ENCODE results near the gene SLC44A1.

SLC44A1 gene

DNA sequence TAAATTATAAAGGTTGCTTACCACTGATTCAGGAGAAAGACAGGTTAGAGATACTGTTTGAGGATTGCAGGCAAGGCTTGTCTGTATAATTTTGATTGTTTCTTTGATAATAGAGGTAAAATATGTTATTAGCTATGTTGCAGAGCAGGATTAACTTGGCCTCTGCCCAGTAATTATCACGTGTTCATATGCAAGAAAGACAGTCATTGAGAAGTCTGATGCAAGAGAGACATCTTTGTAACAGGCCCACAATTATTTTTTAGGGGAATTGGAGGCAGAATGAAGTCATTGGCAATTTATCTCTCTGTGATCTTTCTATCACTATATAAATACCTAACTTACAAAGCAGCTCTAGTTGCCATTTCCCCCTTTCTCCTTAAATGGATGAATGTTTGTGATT is 46.0 kb downstream of the SLC44A1 start:
- TF ChIP-seq, protein P1, sequence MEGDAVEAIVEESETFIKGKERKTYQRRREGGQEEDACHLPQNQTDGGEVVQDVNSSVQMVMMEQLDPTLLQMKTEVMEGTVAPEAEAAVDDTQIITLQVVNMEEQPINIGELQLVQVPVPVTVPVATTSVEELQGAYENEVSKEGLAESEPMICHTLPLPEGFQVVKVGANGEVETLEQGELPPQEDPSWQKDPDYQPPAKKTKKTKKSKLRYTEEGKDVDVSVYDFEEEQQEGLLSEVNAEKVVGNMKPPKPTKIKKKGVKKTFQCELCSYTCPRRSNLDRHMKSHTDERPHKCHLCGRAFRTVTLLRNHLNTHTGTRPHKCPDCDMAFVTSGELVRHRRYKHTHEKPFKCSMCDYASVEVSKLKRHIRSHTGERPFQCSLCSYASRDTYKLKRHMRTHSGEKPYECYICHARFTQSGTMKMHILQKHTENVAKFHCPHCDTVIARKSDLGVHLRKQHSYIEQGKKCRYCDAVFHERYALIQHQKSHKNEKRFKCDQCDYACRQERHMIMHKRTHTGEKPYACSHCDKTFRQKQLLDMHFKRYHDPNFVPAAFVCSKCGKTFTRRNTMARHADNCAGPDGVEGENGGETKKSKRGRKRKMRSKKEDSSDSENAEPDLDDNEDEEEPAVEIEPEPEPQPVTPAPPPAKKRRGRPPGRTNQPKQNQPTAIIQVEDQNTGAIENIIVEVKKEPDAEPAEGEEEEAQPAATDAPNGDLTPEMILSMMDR (IDR thresholded peaks at IDR 0.05), result no peak
- H3K27ac ChIP-seq, result peak overlapping the region; percentile 40; the same call in 1 of the 2 replicates

DNA sequence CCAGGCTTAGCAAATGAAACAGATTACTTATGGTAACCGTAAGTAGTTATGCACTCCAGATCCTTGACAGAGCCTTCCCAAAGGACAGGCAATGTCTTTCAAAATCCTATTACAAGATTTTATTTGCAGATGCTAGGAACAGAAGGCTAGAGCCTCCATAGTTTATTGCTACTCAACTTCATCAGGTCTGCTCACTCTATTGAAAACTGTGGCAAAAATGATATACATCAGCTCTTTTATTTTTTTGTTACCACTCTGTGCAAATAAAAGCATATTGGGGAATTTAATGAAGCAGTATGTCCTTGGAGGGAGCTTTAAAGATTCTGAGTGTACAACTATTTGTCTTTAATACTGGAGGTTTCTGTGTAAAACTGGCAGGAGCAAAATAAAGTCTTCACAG is 46.5 kb downstream of the SLC44A1 start:
- TF ChIP-seq, protein P1 (IDR thresholded peaks at IDR 0.05), result no peak
- no peak for TF ChIP-seq ZFX (IDR thresholded peaks at IDR 0.05; ENCODE audit: borderline replicate concordance)
- H3K27ac ChIP-seq, result peak overlapping the region; percentile 40; the same call in 1 of the 2 replicates

DNA sequence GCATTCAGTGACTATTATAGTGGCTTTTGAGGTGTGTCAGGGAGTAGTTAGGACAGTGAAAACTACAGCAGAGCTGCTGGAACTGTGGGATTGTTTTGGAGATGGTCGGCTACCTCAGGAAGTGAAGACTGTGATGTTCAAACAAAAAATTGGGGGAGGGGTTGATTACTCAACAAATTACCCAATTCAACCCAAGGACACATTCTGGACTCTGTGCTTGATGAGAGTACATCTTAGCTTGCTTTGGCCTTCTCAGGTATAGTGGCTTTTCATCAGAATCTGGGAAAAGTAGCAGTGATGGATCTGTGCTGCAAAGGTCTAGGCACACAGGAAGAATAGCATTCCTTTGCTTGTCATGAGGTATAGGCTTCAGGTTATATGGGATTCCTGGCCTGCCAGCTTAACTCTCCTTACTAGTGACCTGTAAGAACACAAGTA is 47.0 kb downstream of the SLC44A1 start:
- H3K27ac ChIP-seq, result no peak overlapping the region
- no peak for TF ChIP-seq ZFX (IDR thresholded peaks at IDR 0.05; ENCODE audit: borderline replicate concordance)
- TF ChIP-seq, protein P1 (IDR thresholded peaks at IDR 0.05), result no peak

DNA sequence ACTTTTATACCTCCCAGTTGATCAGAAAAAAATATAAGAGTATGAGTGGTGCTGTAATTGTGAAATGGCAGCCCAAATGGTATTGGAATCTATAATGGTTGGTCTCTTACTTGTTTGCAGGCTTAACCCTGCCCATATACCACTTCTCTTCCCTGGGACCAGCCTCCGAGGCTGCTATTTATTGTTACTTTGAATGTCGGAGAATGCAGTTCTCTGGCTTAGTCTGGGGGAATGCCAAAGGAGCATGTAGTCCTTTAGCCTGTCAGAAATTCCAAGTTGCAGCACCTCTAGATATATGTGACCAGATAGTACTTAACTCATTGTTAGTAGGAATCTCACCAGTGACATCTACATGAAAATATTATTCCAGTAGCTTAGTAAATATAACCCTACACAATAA is 47.5 kb downstream of the SLC44A1 start:
- TF ChIP-seq ZFX (IDR thresholded peaks at IDR 0.05; ENCODE audit: borderline replicate concordance), result no peak
- TF ChIP-seq, protein P1 (IDR thresholded peaks at IDR 0.05), result no peak
- H3K27ac ChIP-seq, result no peak overlapping the region

DNA sequence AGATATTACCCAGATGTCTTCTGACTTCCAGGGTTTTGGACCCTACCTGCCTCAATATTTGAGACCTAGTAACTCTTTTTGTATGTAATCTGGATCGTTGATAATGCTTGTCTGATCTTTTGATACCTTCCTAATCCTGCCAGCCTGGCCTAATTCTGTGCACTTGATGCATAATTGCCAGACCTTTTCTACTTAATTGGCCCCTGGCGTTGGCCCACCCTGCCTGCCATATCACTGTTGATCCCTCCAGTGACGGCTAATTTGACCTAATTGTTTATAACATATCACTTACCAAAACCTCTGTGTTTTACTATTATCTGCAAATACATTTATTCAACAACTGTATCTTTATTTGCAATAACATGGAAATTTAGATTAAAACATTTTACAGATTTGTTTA is 49.0 kb downstream of the SLC44A1 start:
- TF ChIP-seq, protein P1 (IDR thresholded peaks at IDR 0.05), result no peak
- TF ChIP-seq ZFX (IDR thresholded peaks at IDR 0.05; ENCODE audit: borderline replicate concordance), result no peak
- H3K27ac ChIP-seq, result no peak overlapping the region

DNA sequence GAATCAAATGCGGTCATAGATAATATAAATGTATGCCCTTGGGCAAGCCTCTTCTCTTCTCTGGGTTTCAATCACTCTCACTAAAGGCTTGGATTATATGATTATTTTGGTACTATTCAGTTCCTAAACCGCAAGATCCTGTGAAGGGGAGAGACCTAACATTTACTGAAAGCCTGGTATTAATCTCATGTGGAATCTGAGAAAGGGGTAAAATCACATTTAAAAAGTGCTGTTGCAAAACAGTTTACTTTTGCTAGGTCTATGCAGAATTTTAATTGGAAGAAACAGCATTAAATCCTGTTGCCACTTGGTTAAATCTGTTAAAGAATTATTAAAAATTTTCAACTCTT is 50.7 kb downstream of the SLC44A1 start:
- H3K27ac ChIP-seq, result no peak overlapping the region
- no peak for TF ChIP-seq ZFX (IDR thresholded peaks at IDR 0.05; ENCODE audit: borderline replicate concordance)
- TF ChIP-seq, protein P1 (IDR thresholded peaks at IDR 0.05), result no peak

GRCh38 chr9:105295986-105296385 is 51.5 kb downstream of the SLC44A1 start:
- H3K27ac ChIP-seq, result no peak overlapping the region
- TF ChIP-seq, protein P1 (IDR thresholded peaks at IDR 0.05), result no peak
- TF ChIP-seq ZFX (IDR thresholded peaks at IDR 0.05; ENCODE audit: borderline replicate concordance), result no peak
